Kidney (tissue), 14 donors: ENCODE results near the gene SCFD2. TPM values are rescaled to one million over a fixed set of nuclear protein-coding genes. Genes with fewer than 3 reads are reported as not detected.

ENCODE experiments used
- DNase-seq, 5 donors: peaks; one replicate each; pipeline ENCODE4 v3.0.0-alpha.2; 2013 to 2020
- FAIRE-seq: peaks from 2 replicates; lab custom pipeline; 2012; peaks lifted over from hg19 to GRCh38; lab: Jason Lieb, UNC
- H3K27ac ChIP-seq, 2 donors: one replicate each; pipeline ENCODE4 v1.7.0; 2013; ENCODE audit warnings: low read depth in 2 of 2, low read length in 2 of 2, inconsistent platforms in 1 of 2
- H3K27me3 ChIP-seq: one replicate; pipeline ENCODE4 v1.7.1; 2013; ENCODE audit warnings: low read length, inconsistent platforms; ENCODE audit not compliant: control insufficient read depth, insufficient read depth
- H3K36me3 ChIP-seq, 3 donors: one replicate each; pipeline versions ENCODE4 v1.7.0 to v1.7.1; 2013; ENCODE audit warnings: low read length in 3 of 3, control low read depth in 1 of 3, inconsistent platforms in 1 of 3; ENCODE audit not compliant: insufficient read depth in 3 of 3, control insufficient read depth in 2 of 3
- H3K4me1 ChIP-seq, 3 donors: one replicate each; pipeline versions ENCODE4 v1.7.0 to v1.7.1; 2013; ENCODE audit warnings: low read length in 3 of 3, inconsistent platforms in 1 of 3, low read depth in 1 of 3; ENCODE audit not compliant: control insufficient read depth in 2 of 3, insufficient read depth in 2 of 3
- H3K4me3 ChIP-seq, 3 donors: one replicate each; pipeline versions ENCODE4 v1.7.0 to v1.8.1; 2013; ENCODE audit warnings: low read length in 3 of 3, control low read depth in 1 of 3, inconsistent platforms in 1 of 3
- H3K9ac ChIP-seq, 3 donors: one replicate each; pipeline versions ENCODE4 v1.7.0 to v1.7.1; 2013; ENCODE audit warnings: low read length in 3 of 3, control low read depth in 1 of 3, inconsistent platforms in 1 of 3
- H3K9me3 ChIP-seq, 3 donors: one replicate each; pipeline versions ENCODE4 v1.7.0 to v1.7.1; 2013; ENCODE audit warnings: low read length in 3 of 3, control low read depth in 1 of 3, inconsistent platforms in 1 of 3; ENCODE audit not compliant: control insufficient read depth in 2 of 3, insufficient read depth in 1 of 3
- intact Hi-C: fragments of 100-400 bp; cut with DNase I; formaldehyde crosslinking; loops from one replicate; pipeline ENCODE4 v1.11.1; 2022
- polyA plus RNA-seq: library from polyadenylated mRNA; stranded (reverse); fragments of 350-450 nt; fragmentation: Illumina TruSeq; extraction: RNeasy Lipid Tissue Mini Kit (QIAGEN cat#74804); gene quantifications from one replicate; pipeline ENCODE4 v1.2.3, GENCODE V29; 2014; ENCODE audit warnings: low read depth, low replicate concordance; ENCODE audit not compliant: insufficient read depth
- total RNA-seq: library from RNA; stranded (reverse); fragmentation: NEBNext Ultra II Directional; extraction: Animal tissue kit (Norgen Biotek cat#: 25700); gene quantifications from one replicate; pipeline ENCODE4 v1.2.1, GENCODE V29; 2021
- TF ChIP-seq, protein P1 (sequence below): IDR thresholded peaks from 3 replicates; pipeline ENCODE4 v1.5.1; 2012; ENCODE audit warnings: mild to moderate bottlenecking, moderate library complexity, borderline replicate concordance; ENCODE audit not compliant: insufficient read depth; ENCODE audit errors: extremely low read depth
- donor health status: control.
- donor health status: control.
- donor health status: control.
- donor health status: control.
- donor health status: control.
- donor health status: DM: yes; HTN: yes; CAD: no.
- donor health status: Normal renal cell carcinoma (clear cell type).

SCFD2 gene
- total and polyA plus RNA-seq, 2 donors from 2014 or later = 6.1 to 20.8 TPM

DNA sequence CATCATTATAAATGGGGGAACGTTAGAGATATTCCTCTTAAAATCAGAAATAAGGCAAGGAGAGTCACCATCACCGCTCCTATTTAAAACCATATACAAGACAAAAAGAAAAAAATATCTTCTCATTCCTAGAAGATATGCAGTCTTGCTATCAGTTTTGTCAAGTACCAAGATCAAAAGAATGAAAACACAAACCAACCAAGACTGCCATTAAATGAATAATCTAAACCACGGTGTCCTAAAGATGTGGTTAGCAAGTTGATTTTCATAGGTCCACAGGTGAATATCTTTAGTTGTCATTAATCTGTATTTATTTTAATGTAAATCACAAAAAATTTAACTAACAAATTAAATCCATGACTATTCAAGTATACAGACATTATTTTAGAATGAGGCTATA lies 39.3 kb downstream of the SCFD2 start:
- FAIRE-seq (no peak), DNase-seq (no peak)
- H3K9me3 ChIP-seq = no peaks in the 10 kb centered on the region
- H3K27me3 ChIP-seq = no peaks in the 10 kb centered on the region
- no peaks in the 10 kb centered on the region for H3K36me3 ChIP-seq
- H3K4me3 ChIP-seq = no peak overlapping the region
- no peak overlapping the region for H3K9ac ChIP-seq
- TF ChIP-seq, protein P1, sequence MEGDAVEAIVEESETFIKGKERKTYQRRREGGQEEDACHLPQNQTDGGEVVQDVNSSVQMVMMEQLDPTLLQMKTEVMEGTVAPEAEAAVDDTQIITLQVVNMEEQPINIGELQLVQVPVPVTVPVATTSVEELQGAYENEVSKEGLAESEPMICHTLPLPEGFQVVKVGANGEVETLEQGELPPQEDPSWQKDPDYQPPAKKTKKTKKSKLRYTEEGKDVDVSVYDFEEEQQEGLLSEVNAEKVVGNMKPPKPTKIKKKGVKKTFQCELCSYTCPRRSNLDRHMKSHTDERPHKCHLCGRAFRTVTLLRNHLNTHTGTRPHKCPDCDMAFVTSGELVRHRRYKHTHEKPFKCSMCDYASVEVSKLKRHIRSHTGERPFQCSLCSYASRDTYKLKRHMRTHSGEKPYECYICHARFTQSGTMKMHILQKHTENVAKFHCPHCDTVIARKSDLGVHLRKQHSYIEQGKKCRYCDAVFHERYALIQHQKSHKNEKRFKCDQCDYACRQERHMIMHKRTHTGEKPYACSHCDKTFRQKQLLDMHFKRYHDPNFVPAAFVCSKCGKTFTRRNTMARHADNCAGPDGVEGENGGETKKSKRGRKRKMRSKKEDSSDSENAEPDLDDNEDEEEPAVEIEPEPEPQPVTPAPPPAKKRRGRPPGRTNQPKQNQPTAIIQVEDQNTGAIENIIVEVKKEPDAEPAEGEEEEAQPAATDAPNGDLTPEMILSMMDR = no peak
- no peak overlapping the region for H3K27ac ChIP-seq
- peaks cover 0 to 4% (median 0%) of the 10 kb centered on the region in 3 donors for H3K4me1 ChIP-seq
- intact Hi-C loops = no loop called here

DNA sequence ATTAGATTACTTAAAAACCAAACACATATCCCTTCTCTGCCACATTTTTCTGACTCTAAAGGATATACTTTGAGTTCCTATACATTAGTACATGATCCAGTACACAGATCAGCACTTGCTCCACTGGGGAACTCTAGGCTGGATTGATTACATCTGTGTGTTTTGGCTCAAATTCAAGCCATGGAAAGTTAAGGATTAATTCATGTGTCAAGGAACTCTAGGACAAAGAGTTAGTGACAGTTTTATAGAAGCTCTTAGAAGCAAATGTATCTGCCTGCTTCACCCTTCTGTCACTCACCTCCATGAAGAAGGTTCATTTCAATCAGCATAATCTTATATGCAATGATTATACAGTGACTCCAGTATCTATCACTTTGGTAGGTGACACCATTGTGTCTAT lies 43.2 kb downstream of the SCFD2 start:
- no peaks in the 10 kb centered on the region for H3K9me3 ChIP-seq
- TF ChIP-seq, protein P1 = no peak
- no peaks in the 10 kb centered on the region for H3K36me3 ChIP-seq
- H3K4me1 ChIP-seq = peaks cover 0 to 4% (median 0%) of the 10 kb centered on the region in 3 donors
- H3K9ac ChIP-seq = no peak overlapping the region
- no peak overlapping the region for H3K4me3 ChIP-seq
- peak in 2 of 5 donors; percentile 46 to 49 for DNase-seq
- no peak overlapping the region for H3K27ac ChIP-seq
- no peak for FAIRE-seq
- H3K27me3 ChIP-seq = no peaks in the 10 kb centered on the region
- intact Hi-C loops = no loop called here

DNA sequence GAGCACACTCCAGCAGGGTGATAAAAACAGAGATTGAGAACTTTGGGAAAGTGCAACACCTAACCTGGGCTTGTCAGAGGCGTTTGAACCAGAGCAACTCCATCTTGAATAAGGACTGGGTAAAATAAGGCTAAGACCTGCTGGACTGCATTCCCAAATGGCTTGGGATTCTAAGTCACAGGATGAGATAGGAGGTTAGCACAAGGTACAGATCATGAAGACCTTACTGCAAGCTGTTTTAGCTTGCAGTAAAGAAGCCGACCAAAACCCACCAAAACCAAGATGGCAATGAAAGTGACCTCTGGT lies 43.9 kb downstream of the SCFD2 start:
- DNase-seq (no peak), FAIRE-seq (no peak)
- TF ChIP-seq, protein P1 = no peak
- intact Hi-C loops = no loop called here
- no peaks in the 10 kb centered on the region for H3K27me3 ChIP-seq
- peaks cover 0 to 4% (median 0%) of the 10 kb centered on the region in 3 donors for H3K4me1 ChIP-seq
- H3K4me3 ChIP-seq = no peak overlapping the region
- no peaks in the 10 kb centered on the region for H3K36me3 ChIP-seq
- no peak overlapping the region for H3K9ac ChIP-seq
- H3K27ac ChIP-seq = peak overlapping the region in 1 of 2 donors; percentile 43
- H3K9me3 ChIP-seq = no peaks in the 10 kb centered on the region
